GM13977 (cell line): ENCODE measurements around the gene EIF3L.

Source experiments
- DNase-seq: peaks from one replicate; pipeline ENCODE4 v3.0.0; 2012; ENCODE audit warnings: low spot score
- in situ Hi-C: fragments of 300-500 bp; cut with MboI; formaldehyde crosslinking; loops from one replicate; pipeline ENCODE4 v1.12.0; 2022; ENCODE audit warnings: low sequenced_read_pairs, low pct_unique_long_range_greater_than_20kb, mixed read lengths, inconsistent platforms; ENCODE audit not compliant: unreplicated experiment
- TF ChIP-seq, protein P1 (sequence below): IDR thresholded peaks from 2 replicates; pipeline ENCODE4 v1.5.1; 2012; ENCODE audit warnings: mild to moderate bottlenecking, control low read depth; ENCODE audit not compliant: insufficient read depth; ENCODE audit errors: extremely low read depth, missing control alignments

The EIF3L gene

DNA sequence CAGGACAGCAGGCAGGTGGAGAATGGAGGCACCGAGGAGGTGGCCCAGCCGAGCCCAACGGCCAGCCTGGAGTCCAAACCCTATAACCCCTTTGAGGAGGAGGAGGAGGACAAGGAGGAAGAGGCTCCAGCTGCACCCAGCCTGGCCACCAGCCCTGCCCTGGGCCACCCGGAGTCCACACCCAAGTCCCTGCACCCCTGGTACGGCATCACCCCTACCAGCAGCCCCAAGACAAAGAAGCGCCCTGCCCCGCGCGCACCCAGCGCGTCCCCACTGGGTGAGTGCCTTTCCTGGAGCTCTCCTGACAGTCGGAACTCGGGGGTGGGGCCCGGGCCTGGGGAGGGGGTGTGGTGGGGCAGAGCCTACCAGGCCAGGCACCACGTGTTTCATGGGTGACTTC, 76.5 kb downstream of the EIF3L start:
- in situ Hi-C loops = no loop called here
- no peak for DNase-seq

DNA sequence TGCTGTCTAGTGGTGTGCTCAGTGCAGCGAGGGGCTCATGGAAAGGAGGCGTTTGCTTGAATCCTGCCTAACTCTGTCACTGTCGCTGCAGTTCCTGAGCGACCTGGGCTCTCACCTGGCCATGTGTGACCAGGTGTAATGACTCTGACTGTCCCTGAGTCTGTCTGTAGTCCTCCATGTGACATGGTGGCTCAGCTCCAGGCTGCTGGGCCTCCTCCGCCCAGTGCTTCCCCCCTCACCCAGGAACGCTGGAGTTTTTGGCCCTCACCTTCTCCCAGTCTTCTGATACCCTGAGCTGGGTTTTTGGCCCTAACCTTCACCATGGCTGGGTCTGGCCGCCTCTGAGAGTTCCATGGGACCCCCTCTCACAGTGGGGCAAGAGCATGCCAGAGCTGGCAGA, 77.1 kb downstream of the EIF3L start:
- TF ChIP-seq, protein P1, sequence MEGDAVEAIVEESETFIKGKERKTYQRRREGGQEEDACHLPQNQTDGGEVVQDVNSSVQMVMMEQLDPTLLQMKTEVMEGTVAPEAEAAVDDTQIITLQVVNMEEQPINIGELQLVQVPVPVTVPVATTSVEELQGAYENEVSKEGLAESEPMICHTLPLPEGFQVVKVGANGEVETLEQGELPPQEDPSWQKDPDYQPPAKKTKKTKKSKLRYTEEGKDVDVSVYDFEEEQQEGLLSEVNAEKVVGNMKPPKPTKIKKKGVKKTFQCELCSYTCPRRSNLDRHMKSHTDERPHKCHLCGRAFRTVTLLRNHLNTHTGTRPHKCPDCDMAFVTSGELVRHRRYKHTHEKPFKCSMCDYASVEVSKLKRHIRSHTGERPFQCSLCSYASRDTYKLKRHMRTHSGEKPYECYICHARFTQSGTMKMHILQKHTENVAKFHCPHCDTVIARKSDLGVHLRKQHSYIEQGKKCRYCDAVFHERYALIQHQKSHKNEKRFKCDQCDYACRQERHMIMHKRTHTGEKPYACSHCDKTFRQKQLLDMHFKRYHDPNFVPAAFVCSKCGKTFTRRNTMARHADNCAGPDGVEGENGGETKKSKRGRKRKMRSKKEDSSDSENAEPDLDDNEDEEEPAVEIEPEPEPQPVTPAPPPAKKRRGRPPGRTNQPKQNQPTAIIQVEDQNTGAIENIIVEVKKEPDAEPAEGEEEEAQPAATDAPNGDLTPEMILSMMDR = no peak
- DNase-seq = no peak
- in situ Hi-C loops = no loop called here

More for the DNA sequence above, 76.5 kb downstream of the EIF3L start:
- TF ChIP-seq, protein P1 = no peak

DNA sequence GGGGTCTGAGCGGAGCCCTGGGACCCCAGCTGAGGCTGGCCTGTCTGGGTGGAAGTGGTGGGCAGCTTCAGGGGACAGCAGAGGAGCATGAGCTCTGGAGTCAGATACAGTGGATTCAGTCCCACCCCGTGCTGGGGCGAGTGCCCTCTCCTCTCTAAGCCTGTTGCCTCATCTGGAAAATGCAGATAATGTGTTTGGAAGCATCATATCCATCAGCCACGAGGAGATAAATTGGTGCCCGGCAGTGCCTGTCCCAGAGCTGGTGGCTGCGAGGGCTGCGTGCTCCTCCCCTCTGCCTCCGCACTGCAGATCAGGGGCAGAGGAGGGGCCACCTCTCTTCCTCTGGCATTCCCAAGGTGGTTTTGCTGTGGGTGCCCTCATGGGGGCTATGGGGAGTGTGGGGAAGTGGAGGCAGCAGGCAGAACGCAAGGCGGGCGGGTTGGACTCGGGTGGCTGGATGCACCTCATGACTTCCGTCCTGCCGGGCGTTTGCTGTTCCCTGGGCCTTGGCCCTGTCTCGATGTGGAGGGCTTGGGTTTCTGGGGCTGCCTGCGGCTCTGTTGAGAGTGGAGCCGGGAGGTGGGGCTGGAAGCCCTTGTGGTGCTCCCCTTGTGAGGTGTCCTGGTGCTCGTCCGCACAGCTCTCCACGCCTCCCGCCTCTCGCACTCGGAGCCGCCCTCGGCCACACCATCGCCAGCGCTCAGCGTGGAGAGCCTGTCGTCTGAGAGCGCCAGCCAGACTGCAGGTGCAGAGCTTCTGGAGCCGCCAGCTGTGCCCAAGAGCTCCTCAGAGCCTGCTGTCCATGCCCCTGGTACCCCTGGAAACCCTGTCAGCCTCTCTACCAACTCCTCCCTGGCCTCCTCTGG, 77.8 kb downstream of the EIF3L start:
- TF ChIP-seq, protein P1 = no peak
- no peak for DNase-seq
- in situ Hi-C loops = no loop called here

DNA sequence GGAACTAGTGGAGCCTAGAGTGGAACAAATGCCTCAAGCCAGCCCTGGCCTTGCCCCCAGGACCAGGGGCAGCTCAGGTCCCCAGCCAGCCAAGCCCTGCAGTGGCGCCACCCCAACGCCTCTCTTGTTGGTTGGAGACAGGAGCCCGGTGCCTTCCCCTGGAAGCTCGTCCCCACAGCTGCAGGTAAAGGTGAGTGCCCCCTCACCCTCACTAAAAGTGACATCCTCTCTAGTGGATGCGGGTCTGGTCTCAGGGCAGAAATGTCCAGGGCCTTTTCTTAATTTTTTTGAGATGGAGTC, 78.4 kb downstream of the EIF3L start:
- TF ChIP-seq, protein P1 = no peak
- in situ Hi-C loops = no loop called here
- no peak for DNase-seq

DNA sequence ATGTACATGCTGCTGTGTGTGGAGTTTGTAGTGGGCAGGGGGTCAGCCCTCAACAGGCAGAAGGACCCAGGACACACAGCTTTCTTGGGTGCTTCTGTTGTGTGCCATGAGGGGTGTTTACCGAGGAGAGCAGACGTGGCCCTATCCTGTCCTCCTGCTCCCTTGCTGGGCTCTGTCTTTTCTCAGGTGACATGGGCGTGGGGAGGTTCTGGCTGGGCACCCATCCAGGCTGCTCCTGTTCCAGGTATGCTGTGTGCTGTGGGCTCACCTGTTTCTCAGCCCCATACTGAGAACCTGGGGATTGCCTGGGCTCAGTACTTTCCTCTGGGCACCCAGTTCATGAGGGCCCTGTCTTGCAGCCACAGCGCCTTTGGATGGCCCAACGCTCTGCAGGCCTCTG, 80.2 kb downstream of the EIF3L start:
- TF ChIP-seq, protein P1 = no peak
- in situ Hi-C loops = no loop called here
- DNase-seq = no peak

DNA sequence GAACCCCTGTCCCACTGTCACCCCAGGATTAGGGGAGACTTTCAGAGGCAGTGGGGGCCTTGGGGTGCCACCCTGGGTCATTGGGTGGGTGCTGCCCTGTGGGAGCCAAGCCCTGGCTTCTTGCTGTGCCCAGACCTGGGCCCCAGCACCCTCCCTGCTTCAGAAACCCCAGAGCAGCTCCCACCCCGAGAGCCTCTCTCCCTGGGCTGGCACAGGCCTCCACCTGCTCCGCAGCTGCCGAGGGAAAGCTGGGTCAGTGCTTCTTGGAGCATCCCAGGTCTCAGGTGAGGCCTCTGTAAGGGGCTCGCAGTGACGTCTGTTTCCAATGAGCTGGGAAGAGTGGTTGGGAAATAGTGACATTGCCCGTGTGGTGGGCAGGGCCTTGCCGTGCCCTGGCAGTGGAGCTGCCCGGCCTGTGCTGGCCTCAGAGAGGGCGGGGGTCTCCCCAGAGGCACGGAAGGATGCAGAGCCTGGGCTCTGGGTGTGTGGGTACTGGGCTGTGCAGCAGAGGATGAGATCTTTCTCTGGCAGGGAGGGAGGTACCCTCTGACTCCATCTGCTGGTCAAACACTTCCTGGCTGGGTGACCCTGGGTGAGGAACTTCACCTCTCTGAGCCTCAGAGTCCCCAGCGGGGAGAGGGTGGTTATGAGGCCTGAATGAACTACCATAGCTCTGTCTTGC, 81.2 kb downstream of the EIF3L start:
- TF ChIP-seq, protein P1 = peak; percentile 39
- no peak for DNase-seq
- in situ Hi-C loops = no loop called here
